ENCODE results near the gene RUBCNL.
"Not testable (repeated sequence)": the region's sequence is repeated elsewhere in the genome, so short reads cannot be mapped to it uniquely, and the experiment has no call there.

Gene RUBCNL

GRCh38 chr13:46373623-46374022 is 13.4 kb downstream of the RUBCNL start:
- DNase-seq (ENCODE audit: low spot score): no peak

- DNase-seq (ENCODE audit: low spot score): not testable (repeated sequence)
Observed at GRCh38 chr13:46372938-46373337, 14.1 kb downstream of the RUBCNL start.

GRCh38 chr13:46372071-46372470 is 15.0 kb downstream of the RUBCNL start:
- no peak for DNase-seq (ENCODE audit: low spot score)

- peak; percentile 55 for DNase-seq (ENCODE audit: low spot score)
Observed at GRCh38 chr13:46369506-46370277, 17.4 kb downstream of the RUBCNL start.

GRCh38 chr13:46367617-46368327 is 19.3 kb downstream of the RUBCNL start:
- peak; percentile 47 for DNase-seq (ENCODE audit: low spot score)

GRCh38 chr13:46361276-46361934 is 25.6 kb downstream of the RUBCNL start:
- DNase-seq (ENCODE audit: low spot score): no peak

- DNase-seq (ENCODE audit: low spot score): no peak
Observed at GRCh38 chr13:46360604-46361003, 26.4 kb downstream of the RUBCNL start.

- DNase-seq (ENCODE audit: low spot score): peak; percentile 8
Observed at GRCh38 chr13:46359714-46360113, 27.3 kb downstream of the RUBCNL start.

GRCh38 chr13:46355901-46356590 is 31.0 kb downstream of the RUBCNL start:
- no peak for DNase-seq (ENCODE audit: low spot score)

- no peak for DNase-seq (ENCODE audit: low spot score)
Observed at GRCh38 chr13:46355088-46355468, 32.0 kb downstream of the RUBCNL start.

GRCh38 chr13:46354156-46355087 is 32.6 kb downstream of the RUBCNL start:
- peak; percentile 97 for DNase-seq (ENCODE audit: low spot score)

GRCh38 chr13:46352805-46353204 is 34.2 kb downstream of the RUBCNL start:
- no peak for DNase-seq (ENCODE audit: low spot score)

GRCh38 chr13:46350003-46350402 is 37.0 kb downstream of the RUBCNL start:
- no peak for DNase-seq (ENCODE audit: low spot score)

- no peak for DNase-seq (ENCODE audit: low spot score)
Observed at GRCh38 chr13:46348961-46349360, 38.1 kb downstream of the RUBCNL start.

GRCh38 chr13:46347277-46347676 is 39.8 kb downstream of the RUBCNL start:
- no peak for DNase-seq (ENCODE audit: low spot score)

- no peak for DNase-seq (ENCODE audit: low spot score)
Observed at GRCh38 chr13:46345866-46346265, 41.2 kb downstream of the RUBCNL start.

GRCh38 chr13:46345398-46345797 is 41.7 kb downstream of the RUBCNL start:
- no peak for DNase-seq (ENCODE audit: low spot score)

- no peak for DNase-seq (ENCODE audit: low spot score)
Observed at GRCh38 chr13:46343279-46343994, 43.6 kb downstream of the RUBCNL start.

GRCh38 chr13:46342538-46342937 is 44.5 kb downstream of the RUBCNL start:
- DNase-seq (ENCODE audit: low spot score): no peak

- peak; percentile 86 for DNase-seq (ENCODE audit: low spot score)
Observed at GRCh38 chr13:46341112-46341711, 45.8 kb downstream of the RUBCNL start.

All from kidney tubule cell (primary cell).